DOHH2 (cell line): ENCODE data around the gene GABRB1.

Experiments
- CTCF ChIP-seq: fragments of 200-600 bp; sonication (generic); IDR thresholded peaks from one replicate; pipeline ENCODE4 v1.5.1; 2014; ENCODE audit warnings: antibody characterized with exemption, mild to moderate bottlenecking, low read depth, low read length; ENCODE audit not compliant: poor library complexity, severe bottlenecking
- EZH2phosphoT487 ChIP-seq: fragments of 200-600 bp; sonication (generic); IDR thresholded peaks from 2 replicates; pipeline ENCODE4 v1.6.1; 2017; ENCODE audit warnings: borderline replicate concordance, mild to moderate bottlenecking, antibody characterized with exemption, low read length, moderate library complexity, mixed read lengths

GRCh38 chr4:47057991-47058390 lies 26.6 kb downstream of the GABRB1 start:
- TF ChIP-seq CTCF (no peak), EZH2phosphoT487 (no peak)
